NCI-H146 (cell line): ENCODE results near the gene MRPS27.
"Not testable (repeated sequence)": the region's sequence is repeated elsewhere in the genome, so short reads cannot be mapped to it uniquely, and the experiment has no call there.

Experiments used
- DNase-seq: peaks from one replicate; lab custom pipeline; 2025; lab: John Stamatoyannopoulos, UW

Gene MRPS27

GRCh38 chr5:72325566-72326305, 5.7 kb upstream of the MRPS27 start:
- DNase-seq = no peak

GRCh38 chr5:72324189-72324825, 4.3 kb upstream of the MRPS27 start:
- DNase-seq = no peak

DNA sequence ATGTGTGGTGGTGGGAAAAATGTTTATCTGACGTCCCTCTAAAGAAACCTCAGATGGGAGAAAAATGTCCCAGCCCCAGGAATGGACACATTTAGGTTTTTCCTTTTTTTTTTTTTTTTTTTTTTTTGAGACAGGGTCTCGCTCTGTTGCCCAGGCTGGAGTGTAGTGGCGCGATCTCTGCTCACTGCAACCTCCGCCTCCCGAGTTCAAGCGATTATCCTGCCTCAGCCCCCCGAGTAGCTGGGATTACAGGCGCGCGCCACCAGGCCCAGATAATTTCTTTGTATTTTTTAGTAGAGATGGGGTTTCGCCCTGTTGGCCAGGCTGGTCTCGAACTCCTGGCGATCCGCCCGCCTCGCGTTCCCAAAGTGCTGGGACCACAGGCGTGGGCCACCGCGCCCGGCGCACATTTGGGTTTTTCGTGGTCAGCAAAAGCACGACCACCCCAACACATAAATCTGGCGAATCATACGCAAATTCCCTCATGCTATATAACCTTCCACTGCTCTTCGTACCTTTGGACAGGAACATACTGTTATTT, 535 bp downstream of the MRPS27 start:
- not testable (repeated sequence) for DNase-seq

- DNase-seq = no peak
These were observed 5.4 kb downstream of the MRPS27 start for GRCh38 chr5:72314571-72315172.

DNA sequence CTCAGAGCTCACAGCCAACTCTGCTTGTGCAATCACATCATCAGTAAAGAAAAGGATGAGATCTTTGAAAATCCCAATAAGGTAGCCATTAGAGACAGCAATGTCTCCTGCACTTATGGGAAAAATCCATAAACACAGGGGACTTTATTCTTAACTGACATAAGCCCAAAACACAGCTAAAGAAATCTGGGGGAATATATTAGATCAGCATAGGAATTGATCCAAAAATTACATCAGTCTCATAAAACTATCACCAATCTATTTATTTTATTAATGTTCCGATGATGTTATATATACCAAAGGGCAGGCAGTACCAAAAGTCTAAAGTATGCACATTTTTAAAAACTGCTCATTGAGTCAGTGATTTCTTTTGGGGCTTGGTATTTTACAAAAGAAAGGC, 6.9 kb downstream of the MRPS27 start:
- no peak for DNase-seq

- DNase-seq = no peak
These were observed 11.2 kb downstream of the MRPS27 start for GRCh38 chr5:72308853-72309191.

DNA sequence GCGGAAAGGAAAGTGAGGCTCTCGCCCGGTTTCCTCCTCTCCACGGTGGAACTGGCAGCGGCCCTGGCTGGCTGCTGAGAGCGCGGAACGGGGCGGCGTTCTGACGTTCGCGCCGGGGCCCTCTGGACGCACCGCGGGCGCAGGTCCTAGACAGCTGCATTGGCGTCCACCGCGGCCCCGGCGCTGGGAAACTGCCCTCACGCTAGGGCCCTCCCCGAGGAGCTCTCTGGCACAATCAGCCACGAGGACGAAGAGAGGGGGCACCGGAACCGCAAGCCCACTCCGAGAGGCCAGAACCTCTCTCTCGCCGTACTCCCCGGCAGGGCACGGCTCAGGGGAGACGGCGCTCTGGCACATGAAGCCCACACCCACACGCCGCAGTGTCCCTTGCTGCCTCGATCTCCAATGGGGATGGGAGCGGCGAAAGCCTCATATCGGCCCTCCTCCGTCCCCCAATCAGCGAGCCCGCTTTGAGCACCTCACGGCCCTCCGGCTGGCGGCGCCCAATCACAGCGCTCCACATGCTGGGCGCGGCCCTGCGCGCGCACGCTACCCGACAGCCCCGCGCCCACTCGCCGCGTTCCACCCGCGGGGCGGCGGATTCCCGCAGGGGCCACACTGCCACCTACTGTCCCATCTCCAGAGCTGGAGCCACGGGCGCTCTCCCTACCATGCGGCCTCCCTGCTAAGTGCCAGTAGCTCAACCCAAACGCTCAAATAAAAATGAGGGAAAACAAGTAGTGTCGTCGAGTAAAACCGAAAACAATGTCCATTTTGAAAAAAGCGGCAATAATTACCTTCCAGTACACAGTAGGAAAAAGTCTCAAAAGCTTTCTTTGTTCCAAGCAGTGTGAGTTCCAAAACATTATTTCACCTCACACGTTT, 11.8 kb downstream of the MRPS27 start:
- peak; percentile 98 for DNase-seq

DNA sequence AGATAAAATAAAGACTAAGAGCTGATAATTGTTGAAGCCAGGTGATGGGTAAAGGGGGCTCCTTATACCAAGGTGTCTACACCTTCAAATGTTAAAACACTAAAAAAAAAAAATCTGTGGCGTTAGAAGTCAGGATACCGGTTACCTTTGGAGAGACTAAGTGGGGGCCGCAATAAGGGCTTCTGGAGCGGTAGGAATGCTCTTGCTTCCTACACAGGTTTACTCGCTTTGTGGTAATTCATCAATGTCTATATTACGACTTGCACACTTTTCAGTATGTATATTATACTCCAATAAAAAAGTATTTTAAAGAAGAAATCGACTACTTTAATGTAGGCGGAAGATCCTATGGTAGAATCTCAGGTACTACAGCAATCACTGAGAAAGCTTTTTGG, 12.5 kb downstream of the MRPS27 start:
- peak; percentile 41 for DNase-seq

DNA sequence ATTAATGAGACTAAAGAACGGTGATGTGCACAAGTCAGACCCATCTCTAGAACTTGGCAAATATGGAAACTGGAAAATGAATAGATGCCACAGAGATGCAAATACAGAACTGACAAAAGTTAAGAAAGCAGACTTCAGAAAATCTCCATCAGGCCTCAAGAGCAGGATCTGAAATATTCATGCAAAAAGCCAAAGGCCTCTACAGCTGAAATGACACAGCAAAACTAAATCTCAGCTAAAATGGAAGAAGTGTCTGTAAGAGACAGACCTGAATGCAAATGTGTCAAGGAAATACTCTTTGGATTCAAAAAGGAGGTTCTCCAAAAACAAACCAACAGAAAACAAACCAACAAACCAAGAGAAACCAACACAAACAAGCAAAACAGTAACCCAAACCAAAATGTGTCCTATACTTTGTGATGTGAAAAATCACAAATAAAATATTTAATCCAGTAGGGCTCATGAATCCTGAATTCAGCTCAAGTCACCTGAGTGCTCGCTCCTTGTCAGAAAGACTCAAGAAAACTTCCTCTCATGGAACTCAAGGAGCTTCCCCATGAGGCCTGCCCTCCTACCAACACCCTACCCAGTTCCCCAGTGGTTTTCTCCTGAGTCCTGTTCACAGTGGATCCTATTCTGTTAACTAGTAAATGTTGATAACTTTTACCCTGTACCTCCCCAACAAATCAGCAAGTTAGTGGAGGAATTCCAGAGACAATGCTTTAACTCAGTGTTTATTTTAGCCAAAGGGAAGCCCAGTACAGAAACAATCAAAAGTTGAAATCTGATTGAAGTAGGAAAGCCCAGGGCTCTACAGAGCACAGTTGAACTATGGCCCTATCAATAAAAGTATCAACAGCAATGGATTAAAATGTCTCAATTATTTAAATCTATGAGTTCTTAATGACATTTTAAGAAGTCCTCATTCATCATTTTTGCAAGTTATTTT, 14.6 kb downstream of the MRPS27 start:
- no peak for DNase-seq

- no peak for DNase-seq
These were observed 17.9 kb downstream of the MRPS27 start for GRCh38 chr5:72302171-72302570.

- no peak for DNase-seq
These were observed 18.5 kb downstream of the MRPS27 start for GRCh38 chr5:72301557-72301956.

DNA sequence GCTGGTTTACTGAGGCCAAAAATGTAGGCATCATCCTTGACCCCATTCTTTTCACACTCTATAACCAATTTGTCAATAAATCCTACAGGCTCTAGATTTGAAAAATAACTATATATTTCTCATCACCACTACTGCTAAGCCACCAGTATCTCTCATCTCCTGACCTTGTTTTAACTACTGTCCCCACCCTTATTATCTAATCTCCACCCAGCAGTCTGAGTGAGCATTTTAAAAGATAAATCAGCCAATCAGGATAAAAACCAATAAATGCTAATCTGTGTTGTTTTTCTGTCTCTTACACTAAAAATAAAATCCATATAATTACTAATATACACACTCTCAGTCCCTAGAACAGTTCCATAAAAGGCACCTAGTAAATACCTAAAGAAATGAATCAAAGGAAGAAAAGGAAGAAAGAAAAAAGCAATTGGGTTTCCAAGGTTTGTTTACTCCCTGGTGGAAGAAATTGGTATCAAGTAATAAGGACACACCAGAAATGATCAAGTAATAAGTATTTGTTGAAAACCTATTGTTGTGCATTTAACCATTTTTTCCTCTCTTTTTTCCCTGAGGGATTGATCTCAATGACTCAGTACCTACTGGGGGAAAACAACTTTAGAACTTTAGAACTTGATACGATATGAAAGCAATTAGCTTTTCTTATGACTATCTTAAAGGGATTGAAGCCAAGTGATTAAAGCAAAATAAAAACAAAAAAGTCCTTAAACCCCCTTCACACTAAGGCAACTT, 19.3 kb downstream of the MRPS27 start:
- no peak for DNase-seq

DNA sequence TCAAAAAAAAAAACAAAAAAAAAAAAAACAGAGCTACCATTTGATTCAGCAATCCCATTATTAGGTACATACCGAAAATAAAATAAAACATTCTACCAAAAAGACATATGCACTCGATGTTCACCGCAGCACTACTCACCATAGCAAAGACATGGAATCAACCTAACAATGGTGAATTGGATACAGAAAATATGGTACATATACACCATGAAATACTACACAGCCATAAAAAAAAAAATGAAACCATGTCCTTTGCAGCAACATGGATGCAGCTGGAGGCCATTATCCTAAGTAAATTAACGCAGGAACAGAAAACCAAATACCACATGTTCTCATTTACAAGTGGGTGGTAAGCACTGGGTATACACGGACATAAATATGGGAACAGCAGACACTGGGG, 21.3 kb downstream of the MRPS27 start:
- DNase-seq = no peak

DNA sequence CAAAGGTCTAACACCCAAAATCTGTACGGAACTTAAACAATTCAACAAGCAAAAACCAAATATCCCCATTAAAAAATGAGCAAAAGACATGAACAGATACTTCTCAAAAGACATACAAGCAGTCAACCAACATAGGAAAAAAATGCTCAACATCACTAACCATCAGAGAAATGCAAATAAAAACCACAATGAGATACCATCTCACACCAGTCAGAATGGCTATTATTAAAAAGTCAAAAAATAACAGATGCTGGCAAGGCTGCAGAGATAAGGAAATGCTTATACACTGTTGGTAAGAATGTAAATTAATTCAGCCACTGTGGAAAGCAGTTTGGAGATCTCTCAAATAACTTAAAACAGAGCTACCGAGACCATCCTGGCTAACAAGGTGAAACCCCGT, 21.9 kb downstream of the MRPS27 start:
- DNase-seq = not testable (repeated sequence)

DNA sequence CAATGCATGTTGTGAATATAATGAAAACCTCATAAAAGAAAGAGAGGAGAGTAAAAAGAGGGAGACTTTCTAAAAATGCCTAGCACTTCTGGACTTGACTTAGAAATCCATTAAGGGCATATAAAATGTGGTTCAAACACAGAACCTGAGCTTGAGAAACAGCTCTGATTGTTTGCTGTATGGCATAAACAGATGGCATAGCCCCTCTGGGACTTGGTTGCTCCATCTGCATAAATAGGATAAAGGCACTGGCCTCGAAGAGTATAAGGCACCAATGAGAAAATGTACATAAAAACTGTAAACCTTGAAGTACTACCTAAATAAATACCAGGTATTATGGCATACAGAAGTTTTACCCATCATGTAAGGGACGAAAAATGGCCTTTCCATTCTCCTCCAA, 23.8 kb downstream of the MRPS27 start:
- DNase-seq = no peak

GRCh38 chr5:72295539-72295938, 24.5 kb downstream of the MRPS27 start:
- no peak for DNase-seq

- no peak for DNase-seq
These were observed 25.6 kb downstream of the MRPS27 start for GRCh38 chr5:72294473-72294872.

DNA sequence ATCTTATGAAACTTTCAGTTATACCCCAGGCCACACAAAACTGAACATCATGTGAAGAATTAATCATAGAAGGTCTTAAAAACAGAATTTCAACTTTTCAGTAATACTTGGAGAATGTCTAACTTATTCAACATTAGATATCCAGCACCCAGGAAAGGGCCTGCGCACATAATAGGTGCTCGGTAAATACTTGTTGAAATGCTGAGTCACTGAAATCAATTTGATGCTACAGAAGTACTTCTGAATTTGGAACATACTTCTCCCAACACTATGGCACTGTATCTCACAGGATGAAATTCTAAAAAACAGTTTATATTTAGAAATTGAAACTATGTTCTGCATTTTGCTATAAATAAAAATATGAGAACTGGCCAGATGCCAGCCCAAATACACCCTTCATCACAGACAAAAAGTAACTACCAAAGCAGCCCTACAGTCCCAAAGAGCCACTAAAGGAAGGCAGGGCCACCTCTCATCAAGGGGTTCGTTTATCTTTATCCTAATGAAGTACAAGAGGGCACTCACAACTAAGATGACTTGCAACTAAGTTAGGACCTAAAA, 26.5 kb downstream of the MRPS27 start:
- DNase-seq = no peak

DNA sequence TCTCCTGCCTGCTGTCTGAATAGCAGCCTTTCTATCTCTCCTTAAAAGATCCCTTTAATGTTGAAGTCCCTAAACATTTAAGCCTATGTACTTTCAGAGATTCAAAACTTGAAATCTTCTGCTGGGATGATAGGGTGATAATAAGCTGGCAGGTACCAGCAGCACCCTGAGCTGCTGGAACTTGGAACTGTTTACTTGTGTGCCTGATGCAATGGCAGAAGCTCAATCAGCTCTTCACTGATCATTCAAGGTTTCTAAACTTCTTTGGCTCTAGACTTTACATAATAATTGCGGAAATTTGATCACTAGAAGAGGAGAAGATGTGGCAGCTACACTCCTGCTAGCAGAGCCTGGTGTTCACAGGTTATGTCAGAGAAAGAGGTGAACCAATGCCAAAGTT, 27.6 kb downstream of the MRPS27 start:
- no peak for DNase-seq

- DNase-seq = peak; percentile 4
These were observed 28.4 kb downstream of the MRPS27 start for GRCh38 chr5:72291601-72292000.
